Sigmoid colon (tissue), 7 donors: Measurements from ENCODE around the gene ZSCAN23. TPM values are rescaled to one million over a fixed set of nuclear protein-coding genes. Genes with fewer than 3 reads are reported as not detected.
"Not testable (repeated sequence)": the region's sequence is repeated elsewhere in the genome, so short reads cannot be mapped to it uniquely, and the experiment has no call there.

ENCODE experiments used
- DNase-seq: peaks from one replicate; pipeline ENCODE4 v3.0.0-alpha.2; 2019
- H3K27ac ChIP-seq, 4 donors: fragments of 200-600 bp; sonication (generic); one replicate each; pipeline ENCODE4 v1.5.1; 2016 to 2019; ENCODE audit warnings: mild to moderate bottlenecking in 1 of 4
- H3K27me3 ChIP-seq, 3 donors: fragments of 200-600 bp; sonication (generic); one replicate each; pipeline ENCODE4 v1.5.1; 2019; ENCODE audit warnings: mild to moderate bottlenecking in 1 of 3
- H3K36me3 ChIP-seq, 4 donors: fragments of 200-600 bp; sonication (generic); one replicate each; pipeline ENCODE4 v1.5.1; 2016 to 2019
- H3K4me1 ChIP-seq, 4 donors: fragments of 200-600 bp; sonication (generic); one replicate each; pipeline ENCODE4 v1.5.1; 2017 to 2019
- H3K4me3 ChIP-seq, 4 donors: fragments of 200-600 bp; sonication (generic); one replicate each; pipeline ENCODE4 v1.5.1; 2017 to 2019; ENCODE audit warnings: mild to moderate bottlenecking in 2 of 4, moderate library complexity in 1 of 4
- H3K9me3 ChIP-seq, 4 donors: fragments of 200-600 bp in 3 of 4; sonication (generic) in 3 of 4; one replicate each; pipeline versions ENCODE4 v1.5.1 to v1.6.1; 2013 to 2019
- CTCF ChIP-seq, 4 experiments: fragments of 450-650 bp in 3 of 4; fragments of 200-600 bp in 1 of 4; IDR thresholded peaks; one replicate each; pipeline ENCODE4 v1.5.1; 2016 to 2019; ENCODE audit warnings: antibody characterized with exemption in 4 of 4, mild to moderate bottlenecking in 3 of 4, moderate library complexity in 2 of 4
- EP300 ChIP-seq, 4 donors: sonication (generic); formaldehyde crosslinking; IDR thresholded peaks; one replicate each; pipeline ENCODE4 v1.6.1; 2017; ENCODE audit warnings: antibody characterized with exemption in 4 of 4
- POLR2A ChIP-seq, 2 donors: fragments of 450-650 bp; IDR thresholded peaks; one replicate each; pipeline ENCODE4 v1.6.1; 2016; ENCODE audit warnings: antibody characterized with exemption in 2 of 2, mild to moderate bottlenecking in 2 of 2, moderate library complexity in 2 of 2
- POLR2AphosphoS5 ChIP-seq, 4 donors: sonication (generic); formaldehyde crosslinking; IDR thresholded peaks; one replicate each; pipeline ENCODE4 v1.6.1; 2017; ENCODE audit warnings: antibody characterized with exemption in 4 of 4
- WGBS, 2 donors: extraction: QIAGEN DNeasy Blood & Tissue Kit; methylation state at CpG; one replicate each; pipeline ENCODE4 v1.1.7; 2013; 5-methylcytosine and 5-hydroxymethylcytosine counted together
- intact Hi-C: fragments of 100-400 bp; cut with DNase I; formaldehyde crosslinking; loops from one replicate; pipeline ENCODE4 v1.15.1; 2023
- polyA plus RNA-seq, 3 donors: library from polyadenylated mRNA; stranded (reverse); fragments of 200-250 nt; gene quantifications; one replicate each; pipeline ENCODE4 v1.2.3, GENCODE V29; 2013
- total RNA-seq, 4 donors: library from RNA; depleted of rRNA; stranded (reverse); fragments of >200 nt; gene quantifications; one replicate each; pipeline ENCODE4 v1.1.0, GENCODE V29; 2016
- donor health status: healthy with polysubstance abuse.
- donor health status: Bipolar disorder and iron deficiency.
- donor health status: healthy.

Gene ZSCAN23
- total and polyA plus RNA-seq, 7 donors, result 0.79 to 4.2 (median 2.5) TPM; not detected in 1

- no peaks in the 10 kb centered on the region for H3K36me3 ChIP-seq
- intact Hi-C loops, result no loop called here
- no peak overlapping the region for H3K27ac ChIP-seq
- H3K9me3 ChIP-seq, result no peaks in the 10 kb centered on the region
- TF ChIP-seq CTCF (IDR thresholded peaks at IDR 0.05) (no peak), POLR2A (IDR thresholded peaks at IDR 0.05) (no peak), EP300 (IDR thresholded peaks at IDR 0.05) (no peak), POLR2AphosphoS5 (IDR thresholded peaks at IDR 0.05) (no peak)
- WGBS, 2 donors, result 74 to 79% methylated on average over 1 of the region's 1 CpG
- no peak overlapping the region for H3K4me3 ChIP-seq
- no peaks in the 10 kb centered on the region for H3K4me1 ChIP-seq
- H3K27me3 ChIP-seq, result peaks cover 0 to 31% (median 14%) of the 10 kb centered on the region in 3 donors
- no peak for DNase-seq
These were observed 15.3 kb upstream of the ZSCAN23 start for GRCh38 chr6:28458568-28458967.

- Histone ChIP-seq H3K9me3 (peaks cover 0 to 6% (median 0%) of the 10 kb centered on the region in 4 donors), H3K4me3 (no peak overlapping the region), H3K4me1 (peaks cover 0 to 8% (median 3%) of the 10 kb centered on the region in 4 donors), H3K27ac (no peak overlapping the region), H3K36me3 (no peaks in the 10 kb centered on the region), H3K27me3 (peaks cover 0 to 60% (median 14%) of the 10 kb centered on the region in 3 donors)
- no peak for TF ChIP-seq EP300 (IDR thresholded peaks at IDR 0.05)
- no peak for TF ChIP-seq CTCF (IDR thresholded peaks at IDR 0.05)
- TF ChIP-seq POLR2AphosphoS5 (IDR thresholded peaks at IDR 0.05), result no peak
- TF ChIP-seq POLR2A (IDR thresholded peaks at IDR 0.05), result no peak
- intact Hi-C loops, result no loop called here
- 87 to 89% methylated on average over 1 of the region's 1 CpG for WGBS, 2 donors
- DNase-seq, result no peak
These were observed 5.8 kb upstream of the ZSCAN23 start for GRCh38 chr6:28449056-28449455.

GRCh38 chr6:28447512-28447906 is 4.2 kb upstream of the ZSCAN23 start:
- DNase-seq, H3K27ac ChIP-seq, H3K4me3 ChIP-seq, H3K36me3 ChIP-seq, H3K9me3 ChIP-seq, intact Hi-C loops: not testable (repeated sequence)
- H3K4me1 ChIP-seq, result peaks cover 0 to 12% (median 6%) of the 10 kb centered on the region in 4 donors
- peaks cover 0 to 60% (median 14%) of the 10 kb centered on the region in 3 donors for H3K27me3 ChIP-seq

DNA sequence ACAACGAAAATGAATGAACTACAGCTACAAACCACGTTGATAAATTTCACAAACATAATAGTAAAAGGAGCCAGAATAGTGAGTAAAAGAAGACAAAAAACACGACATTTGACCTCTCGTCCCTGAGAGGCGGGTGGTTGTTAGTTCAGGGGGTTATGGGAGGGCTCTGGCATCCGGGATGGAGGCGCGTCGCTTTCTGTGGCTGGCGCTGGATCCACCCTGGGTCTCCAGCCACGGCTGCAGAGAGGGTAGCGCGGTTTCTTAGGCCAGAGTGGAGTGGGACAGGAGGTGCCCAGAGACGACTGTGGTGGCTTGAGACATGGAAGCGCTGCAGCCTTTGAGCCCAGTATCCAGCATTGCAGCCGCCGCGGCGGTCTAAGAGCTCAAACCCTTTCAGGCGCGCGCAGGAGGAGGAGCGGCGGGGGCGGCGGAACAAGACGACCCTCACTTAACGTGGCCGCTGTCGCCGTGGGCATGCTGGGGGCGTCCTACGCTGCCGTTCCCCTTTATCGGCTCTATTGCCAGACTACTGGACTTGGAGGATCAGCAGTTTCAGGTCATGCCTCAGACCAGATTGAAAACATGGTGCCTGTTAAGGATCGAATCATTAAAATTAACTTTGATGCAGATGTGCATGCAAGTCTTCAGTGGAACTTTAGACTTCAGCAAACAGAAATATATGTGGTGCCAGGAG is 3.7 kb upstream of the ZSCAN23 start:
- H3K27me3 ChIP-seq, result peaks cover 0 to 57% (median 14%) of the 10 kb centered on the region in 3 donors
- WGBS, 2 donors, result 4 to 15% methylated on average over 36 of the region's 36 CpGs
- intact Hi-C loops, result no loop called here
- H3K9me3 ChIP-seq, result peaks cover 0 to 6% (median 0%) of the 10 kb centered on the region in 4 donors
- peaks cover 0 to 14% (median 9%) of the 10 kb centered on the region in 4 donors for H3K4me1 ChIP-seq
- no peak for TF ChIP-seq POLR2A (IDR thresholded peaks at IDR 0.05)
- TF ChIP-seq POLR2AphosphoS5 (IDR thresholded peaks at IDR 0.05), result no peak
- TF ChIP-seq CTCF (IDR thresholded peaks at IDR 0.05), result no peak
- TF ChIP-seq EP300 (IDR thresholded peaks at IDR 0.05), result no peak
- H3K36me3 ChIP-seq, result no peaks in the 10 kb centered on the region
- H3K27ac ChIP-seq, result no peak overlapping the region
- DNase-seq, result no peak
- H3K4me3 ChIP-seq, result peak overlapping the region in 3 of 4 donors; percentile 14 to 37 (median 36)

GRCh38 chr6:28444759-28445158 is 1.5 kb upstream of the ZSCAN23 start:
- not testable (repeated sequence) for H3K4me3 ChIP-seq, H3K27ac ChIP-seq, DNase-seq, H3K9me3 ChIP-seq, H3K36me3 ChIP-seq
- 74 to 93% methylated on average over 3 of the region's 3 CpGs for WGBS, 2 donors
- H3K27me3 ChIP-seq, result peaks cover 0 to 41% (median 14%) of the 10 kb centered on the region in 3 donors
- H3K4me1 ChIP-seq, result peaks cover 0 to 14% (median 9%) of the 10 kb centered on the region in 4 donors
- intact Hi-C loops, result loop anchor here (5.0 kb wide), 1 partner anchor 47 kb away; the partner anchor contains the start of gene ZSCAN12
